Measurements from ENCODE around the gene ATP1A1. TPM values are rescaled to one million over a fixed set of nuclear protein-coding genes. Genes with fewer than 3 reads are reported as not detected.

The ATP1A1 gene
- total and polyA plus RNA-seq, 2 experiments from 2014 or later, result 117 to 202 TPM

GRCh38 chr1:116432655-116433265 is 59.7 kb downstream of the ATP1A1 start:
- H3K36me3 Mint-ChIP-seq (ENCODE audit: low read depth), result no peaks in the 10 kb centered on the region
- no peaks in the 10 kb centered on the region for H3K36me3 ChIP-seq (ENCODE audit: insufficient read depth)
- H3K27me3 ChIP-seq (ENCODE audit: insufficient read depth), result no peaks in the 10 kb centered on the region
- no peak for TF ChIP-seq EZH2phosphoT487 (IDR thresholded peaks at IDR 0.05; ENCODE audit: unreplicated experiment)
- TF ChIP-seq NANOG (IDR thresholded peaks at IDR 0.05; ENCODE audit: borderline replicate concordance), result no peak
- no peak for TF ChIP-seq JUNB (IDR thresholded peaks at IDR 0.05; ENCODE audit: unreplicated experiment)
- no peak for TF ChIP-seq ZNF331 (CRISPR knock-in tag; IDR thresholded peaks at IDR 0.05; ENCODE audit: low read depth)
- TF ChIP-seq STAT1 (IDR thresholded peaks at IDR 0.05; ENCODE audit: unreplicated experiment), result no peak
- TF ChIP-seq POLR2AphosphoS5 (IDR thresholded peaks at IDR 0.05; ENCODE audit: low read depth), result no peak
- TF ChIP-seq, protein P1, sequence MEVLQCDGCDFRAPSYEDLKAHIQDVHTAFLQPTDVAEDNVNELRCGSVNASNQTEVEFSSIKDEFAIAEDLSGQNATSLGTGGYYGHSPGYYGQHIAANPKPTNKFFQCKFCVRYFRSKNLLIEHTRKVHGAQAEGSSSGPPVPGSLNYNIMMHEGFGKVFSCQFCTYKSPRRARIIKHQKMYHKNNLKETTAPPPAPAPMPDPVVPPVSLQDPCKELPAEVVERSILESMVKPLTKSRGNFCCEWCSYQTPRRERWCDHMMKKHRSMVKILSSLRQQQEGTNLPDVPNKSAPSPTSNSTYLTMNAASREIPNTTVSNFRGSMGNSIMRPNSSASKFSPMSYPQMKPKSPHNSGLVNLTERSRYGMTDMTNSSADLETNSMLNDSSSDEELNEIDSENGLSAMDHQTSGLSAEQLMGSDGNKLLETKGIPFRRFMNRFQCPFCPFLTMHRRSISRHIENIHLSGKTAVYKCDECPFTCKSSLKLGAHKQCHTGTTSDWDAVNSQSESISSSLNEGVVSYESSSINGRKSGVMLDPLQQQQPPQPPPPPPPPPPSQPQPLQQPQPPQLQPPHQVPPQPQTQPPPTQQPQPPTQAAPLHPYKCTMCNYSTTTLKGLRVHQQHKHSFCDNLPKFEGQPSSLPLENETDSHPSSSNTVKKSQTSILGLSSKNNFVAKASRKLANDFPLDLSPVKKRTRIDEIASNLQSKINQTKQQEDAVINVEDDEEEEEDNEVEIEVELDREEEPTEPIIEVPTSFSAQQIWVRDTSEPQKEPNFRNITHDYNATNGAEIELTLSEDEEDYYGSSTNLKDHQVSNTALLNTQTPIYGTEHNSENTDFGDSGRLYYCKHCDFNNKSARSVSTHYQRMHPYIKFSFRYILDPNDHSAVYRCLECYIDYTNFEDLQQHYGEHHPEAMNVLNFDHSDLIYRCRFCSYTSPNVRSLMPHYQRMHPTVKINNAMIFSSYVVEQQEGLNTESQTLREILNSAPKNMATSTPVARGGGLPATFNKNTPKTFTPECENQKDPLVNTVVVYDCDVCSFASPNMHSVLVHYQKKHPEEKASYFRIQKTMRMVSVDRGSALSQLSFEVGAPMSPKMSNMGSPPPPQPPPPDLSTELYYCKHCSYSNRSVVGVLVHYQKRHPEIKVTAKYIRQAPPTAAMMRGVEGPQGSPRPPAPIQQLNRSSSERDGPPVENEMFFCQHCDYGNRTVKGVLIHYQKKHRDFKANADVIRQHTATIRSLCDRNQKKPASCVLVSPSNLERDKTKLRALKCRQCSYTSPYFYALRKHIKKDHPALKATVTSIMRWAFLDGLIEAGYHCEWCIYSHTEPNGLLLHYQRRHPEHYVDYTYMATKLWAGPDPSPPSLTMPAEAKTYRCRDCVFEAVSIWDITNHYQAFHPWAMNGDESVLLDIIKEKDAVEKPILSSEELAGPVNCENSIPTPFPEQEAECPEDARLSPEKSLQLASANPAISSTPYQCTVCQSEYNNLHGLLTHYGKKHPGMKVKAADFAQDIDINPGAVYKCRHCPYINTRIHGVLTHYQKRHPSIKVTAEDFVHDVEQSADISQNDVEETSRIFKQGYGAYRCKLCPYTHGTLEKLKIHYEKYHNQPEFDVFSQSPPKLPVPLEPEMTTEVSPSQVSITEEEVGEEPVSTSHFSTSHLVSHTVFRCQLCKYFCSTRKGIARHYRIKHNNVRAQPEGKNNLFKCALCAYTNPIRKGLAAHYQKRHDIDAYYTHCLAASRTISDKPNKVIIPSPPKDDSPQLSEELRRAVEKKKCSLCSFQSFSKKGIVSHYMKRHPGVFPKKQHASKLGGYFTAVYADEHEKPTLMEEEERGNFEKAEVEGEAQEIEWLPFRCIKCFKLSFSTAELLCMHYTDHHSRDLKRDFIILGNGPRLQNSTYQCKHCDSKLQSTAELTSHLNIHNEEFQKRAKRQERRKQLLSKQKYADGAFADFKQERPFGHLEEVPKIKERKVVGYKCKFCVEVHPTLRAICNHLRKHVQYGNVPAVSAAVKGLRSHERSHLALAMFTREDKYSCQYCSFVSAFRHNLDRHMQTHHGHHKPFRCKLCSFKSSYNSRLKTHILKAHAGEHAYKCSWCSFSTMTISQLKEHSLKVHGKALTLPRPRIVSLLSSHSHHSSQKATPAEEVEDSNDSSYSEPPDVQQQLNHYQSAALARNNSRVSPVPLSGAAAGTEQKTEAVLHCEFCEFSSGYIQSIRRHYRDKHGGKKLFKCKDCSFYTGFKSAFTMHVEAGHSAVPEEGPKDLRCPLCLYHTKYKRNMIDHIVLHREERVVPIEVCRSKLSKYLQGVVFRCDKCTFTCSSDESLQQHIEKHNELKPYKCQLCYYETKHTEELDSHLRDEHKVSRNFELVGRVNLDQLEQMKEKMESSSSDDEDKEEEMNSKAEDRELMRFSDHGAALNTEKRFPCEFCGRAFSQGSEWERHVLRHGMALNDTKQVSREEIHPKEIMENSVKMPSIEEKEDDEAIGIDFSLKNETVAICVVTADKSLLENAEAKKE (CRISPR knock-in tag; IDR thresholded peaks at IDR 0.05), result no peak
- no peak for TF ChIP-seq REST (IDR thresholded peaks at IDR 0.05; ENCODE audit: unreplicated experiment)
- no peak for TF ChIP-seq EZH2 (IDR thresholded peaks at IDR 0.05; ENCODE audit: low read depth, unreplicated experiment)
- no peak overlapping the region for H3K27ac ChIP-seq (ENCODE audit: low read depth)
- H3K4me3 ChIP-seq, result no peak overlapping the region
- peaks cover 3% of the 10 kb centered on the region; the same call in 2 of the 3 replicates for H3K4me1 Mint-ChIP-seq
- no peak overlapping the region for H3K4me2 ChIP-seq
- H3K27me3 Mint-ChIP-seq (ENCODE audit: insufficient read depth, low read depth, poor library complexity), result peaks cover 4% of the 10 kb centered on the region
- H3K79me2 ChIP-seq (replicated peaks; ENCODE audit: insufficient read depth), result no peaks in the 10 kb centered on the region
- H3K4me3 Mint-ChIP-seq, result no peak overlapping the region
- no peaks in the 10 kb centered on the region for H3K9me2 ChIP-seq (ENCODE audit: insufficient read depth)
- H3K9me3 Mint-ChIP-seq, result no peaks in the 10 kb centered on the region; the same call in 2 of the 3 replicates
- H4K20me1 ChIP-seq (replicated peaks; ENCODE audit: insufficient read depth), result no peaks in the 10 kb centered on the region
- peak overlapping the region; percentile 47; the same call in 1 of the 2 replicates for H2AFZ ChIP-seq
- no peak for DNase-seq (ENCODE audit: low spot score)
- ATAC-seq, result no peak
- no peaks in the 10 kb centered on the region for H3F3A ChIP-seq (replicated peaks; ENCODE audit: low read depth)
- H3K27ac Mint-ChIP-seq, result no peak overlapping the region
- H3K4me1 ChIP-seq (ENCODE audit: insufficient read depth), result no peaks in the 10 kb centered on the region
